HG02884 (cell line): Measurements from ENCODE around the gene RNASE4.
"Not testable (repeated sequence)": the region's sequence is repeated elsewhere in the genome, so short reads cannot be mapped to it uniquely, and the experiment has no call there.

Experiments used
- ATAC-seq: cut with Tn5 transposase; IDR thresholded peaks from one replicate; pipeline ENCODE4 v1.9.1; 2021; ENCODE audit warnings: mild to moderate bottlenecking, moderate library complexity; ENCODE audit not compliant: unreplicated experiment

RNASE4 gene

DNA sequence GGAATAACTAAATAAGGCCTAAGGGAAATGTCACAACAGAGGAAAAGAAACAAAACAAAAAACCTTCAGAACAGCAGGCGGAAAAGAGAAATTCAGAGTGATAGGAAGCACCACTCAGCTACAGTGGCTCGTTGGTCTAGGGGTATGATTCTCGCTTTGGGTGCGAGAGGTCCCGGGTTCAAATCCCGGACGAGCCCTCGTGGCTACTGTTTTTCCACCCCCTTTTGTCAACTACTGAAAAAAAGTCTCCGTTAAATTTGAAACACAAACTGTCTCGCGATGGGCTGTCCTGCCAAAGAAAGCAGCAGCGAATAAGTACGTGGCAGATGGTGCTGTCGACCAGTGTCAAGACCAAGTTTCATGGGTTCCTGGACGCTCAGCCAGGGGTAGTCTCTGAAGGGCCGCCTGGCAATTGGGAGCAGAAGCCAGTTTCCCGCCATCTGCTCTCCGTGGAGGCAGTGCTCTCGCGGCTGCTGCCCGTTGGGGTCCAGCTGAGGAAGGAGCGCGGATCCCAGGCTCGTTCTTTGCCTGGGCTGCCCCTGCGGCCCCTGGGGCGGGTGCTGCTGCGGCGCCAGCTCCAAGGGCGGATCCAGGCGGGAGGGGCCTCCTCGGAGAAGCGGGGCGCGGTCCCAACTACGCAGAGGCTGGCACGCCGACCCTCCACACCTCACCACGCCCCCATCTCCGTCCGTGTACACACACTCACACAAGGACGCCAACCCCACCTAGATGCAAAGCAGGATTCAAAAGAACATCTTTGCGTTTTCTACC lies at the start of gene RNASE4:
Gene RNASE4 (plus strand): TSS at position 670 of the 771 bp plus-strand sequence. CDS start 14,812 bp downstream, outside the sequence.
- peak; percentile 22 for ATAC-seq

GRCh38 chr14:20641591-20641990 lies 42.8 kb upstream of the RNASE4 start, which contains the start of gene OR6S1:
OR6S1 (minus strand) TSS chr14:20641691; CDS start chr14:20641691, 0 bp downstream.
- ATAC-seq: no peak

GRCh38 chr14:20642182-20642581 lies 42.2 kb upstream of the RNASE4 start:
- ATAC-seq: no peak

GRCh38 chr14:20642755-20643154 lies 41.6 kb upstream of the RNASE4 start:
- not testable (repeated sequence) for ATAC-seq

DNA sequence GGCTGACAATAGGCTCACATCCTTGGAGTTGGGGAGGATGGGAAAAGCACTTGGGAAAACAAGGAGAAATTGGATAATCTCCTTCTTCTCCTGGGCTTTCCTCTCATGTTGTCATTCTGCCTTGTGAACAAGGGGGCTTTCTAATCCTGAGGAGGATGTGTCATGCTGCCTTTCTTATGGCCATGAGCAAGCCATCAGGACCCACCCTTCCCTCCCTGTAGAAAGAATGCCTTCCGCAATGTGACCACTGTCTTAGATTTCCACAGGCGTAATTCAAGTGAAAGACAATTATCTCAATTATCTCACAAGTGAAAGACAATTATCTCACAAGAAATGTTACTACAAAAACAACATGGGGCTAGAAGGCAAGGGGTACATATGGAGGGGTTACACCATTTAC lies 39.8 kb upstream of the RNASE4 start:
- ATAC-seq: no peak

DNA sequence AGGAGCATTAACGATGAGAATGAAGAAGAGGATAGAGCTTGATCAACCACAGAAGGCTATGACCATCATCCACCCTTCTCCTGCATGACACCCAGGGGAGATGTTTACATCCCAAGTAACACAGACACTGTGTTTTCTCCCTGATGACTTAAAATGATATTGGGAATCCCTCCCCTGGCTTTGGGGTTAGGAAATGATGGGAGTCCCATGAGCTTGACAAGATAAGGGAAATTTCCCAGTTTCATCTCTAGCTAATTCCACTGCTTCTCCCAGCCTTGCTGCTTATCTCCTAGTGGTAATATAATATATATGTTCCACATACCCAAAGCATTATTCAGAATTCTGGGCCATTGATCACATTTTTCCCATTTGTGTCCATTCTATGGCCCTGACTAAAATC lies 38.9 kb upstream of the RNASE4 start:
- no peak for ATAC-seq

DNA sequence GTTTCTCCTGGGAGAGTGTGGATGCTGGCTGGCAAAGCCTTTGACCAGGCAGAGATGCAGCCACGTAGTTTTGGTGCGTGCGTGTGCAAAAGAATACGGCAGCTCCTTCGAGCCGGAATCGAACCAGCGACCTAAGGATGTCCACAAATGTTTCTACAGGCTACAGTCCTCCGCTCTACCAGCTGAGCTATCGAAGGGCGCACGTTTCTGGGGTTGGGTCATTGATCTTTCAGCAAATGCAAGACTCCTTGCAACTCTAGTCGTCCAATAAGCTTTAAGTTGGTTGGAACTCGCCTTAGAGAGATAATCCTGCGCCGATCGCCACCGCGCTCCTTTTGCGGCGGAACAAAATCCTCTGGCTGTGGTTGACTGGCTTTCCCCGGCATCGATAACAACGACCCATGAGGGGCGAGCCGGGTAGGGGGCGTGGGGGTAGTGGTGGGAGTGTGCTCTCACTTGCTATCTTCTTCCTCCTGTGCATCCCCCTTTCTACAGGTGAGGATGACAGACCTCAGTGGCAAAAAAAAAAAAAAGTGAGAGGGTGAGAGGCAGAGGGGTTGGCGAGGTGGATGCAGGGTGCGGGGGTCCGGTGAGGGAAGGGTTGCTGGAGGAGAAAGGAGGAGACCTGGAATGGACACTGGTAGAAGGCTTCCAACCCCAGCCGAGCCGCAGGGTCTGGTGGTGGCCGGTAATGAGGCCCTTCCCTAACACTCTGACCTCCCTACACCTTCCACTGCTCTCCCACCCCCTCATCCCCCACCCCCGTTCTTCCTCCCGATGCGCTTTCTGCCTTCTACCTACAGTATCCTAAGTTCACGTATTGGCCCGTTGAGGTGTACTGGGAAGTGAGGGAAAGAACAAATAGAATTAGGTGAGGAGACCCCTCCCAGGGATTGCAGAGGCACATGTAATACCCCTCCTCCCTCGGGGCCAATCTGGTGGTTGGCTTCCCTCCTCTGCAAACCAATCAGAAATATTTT lies 31.1 kb upstream of the RNASE4 start:
- ATAC-seq: no peak

GRCh38 chr14:20655851-20656250 lies 28.5 kb upstream of the RNASE4 start:
- ATAC-seq: no peak

GRCh38 chr14:20656274-20656673 lies 28.1 kb upstream of the RNASE4 start:
- ATAC-seq: no peak

- no peak for ATAC-seq
Observed at GRCh38 chr14:20657216-20658211, 26.8 kb upstream of the RNASE4 start.

DNA sequence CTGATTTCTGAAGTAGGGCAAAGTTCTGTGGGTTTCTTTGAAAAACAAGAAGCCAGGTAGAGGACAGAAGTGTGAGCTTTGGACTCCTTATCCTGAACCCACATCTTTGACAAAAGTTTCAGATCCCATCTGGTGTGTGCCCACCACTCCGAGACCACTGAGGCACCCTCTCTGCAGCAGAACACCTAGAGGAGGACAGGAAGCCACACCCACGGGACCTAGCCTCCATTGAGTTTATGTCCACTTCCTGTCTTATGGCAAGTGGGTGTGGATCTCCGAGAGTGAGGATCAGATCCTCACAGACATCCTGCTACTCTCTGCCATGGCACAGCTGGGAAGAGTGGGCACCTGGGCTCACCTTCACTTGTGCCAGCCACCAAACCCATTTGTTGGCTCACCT lies 26.1 kb upstream of the RNASE4 start:
- no peak for ATAC-seq

DNA sequence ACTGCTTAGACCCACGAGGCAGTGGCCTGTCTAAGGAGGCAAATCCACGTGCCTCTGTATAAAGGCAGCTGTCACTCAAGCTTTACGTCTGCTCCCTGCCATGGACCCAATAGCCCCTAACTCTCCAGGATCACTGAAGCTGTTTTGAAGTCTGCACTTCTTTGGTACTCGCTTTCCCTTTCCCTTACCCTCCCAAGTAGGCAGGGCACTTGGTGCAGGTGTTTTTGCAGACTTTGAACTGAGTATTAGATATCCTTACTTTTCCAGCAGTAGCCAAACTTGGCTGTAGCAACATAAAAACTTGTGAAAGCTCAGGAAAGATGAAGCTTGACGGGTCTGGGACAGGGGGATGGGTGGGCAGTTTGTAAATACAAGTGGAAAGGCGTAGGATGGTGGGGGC lies 25.0 kb upstream of the RNASE4 start:
- no peak for ATAC-seq

- no peak for ATAC-seq
Observed at GRCh38 chr14:20659813-20660395, 24.5 kb upstream of the RNASE4 start.

GRCh38 chr14:20661197-20661596 lies 23.2 kb upstream of the RNASE4 start:
- no peak for ATAC-seq

- ATAC-seq: peak; percentile 62
Observed at GRCh38 chr14:20662968-20663732, 21.2 kb upstream of the RNASE4 start.

DNA sequence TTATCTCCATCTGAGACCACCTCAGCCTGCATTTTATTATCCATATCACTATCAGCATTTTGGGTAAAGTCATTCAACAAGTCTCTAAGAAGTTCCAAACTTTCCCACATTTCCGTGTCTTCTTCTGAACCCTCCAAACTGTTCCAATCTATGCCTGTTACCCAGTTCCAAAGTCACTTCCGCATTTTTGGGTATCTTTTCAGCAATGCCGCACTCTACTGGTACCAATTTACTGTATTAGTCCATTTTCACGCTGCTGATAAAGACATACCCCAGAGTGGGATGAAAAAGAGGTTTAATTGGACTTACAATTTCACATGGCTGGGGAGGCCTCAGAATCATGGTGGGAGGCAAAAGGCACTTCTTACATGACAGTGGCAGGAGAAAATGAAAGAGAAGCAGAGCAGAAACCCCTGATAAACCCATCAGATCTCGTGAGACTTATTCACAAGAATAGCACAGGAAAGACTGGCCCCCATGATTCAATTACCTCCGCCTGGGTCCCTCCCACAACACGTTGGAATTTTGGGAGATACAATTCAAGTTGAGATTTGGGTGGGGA lies 17.9 kb upstream of the RNASE4 start:
- not testable (repeated sequence) for ATAC-seq

GRCh38 chr14:20667957-20668356 lies 16.4 kb upstream of the RNASE4 start:
- ATAC-seq: peak; percentile 68

- no peak for ATAC-seq
Observed at GRCh38 chr14:20668969-20669368, 15.4 kb upstream of the RNASE4 start.
